Measurements from ENCODE around the gene CLN5.

GRCh38 chr13:76991432-76991795, 467 bp upstream of the CLN5 start:
- TF ChIP-seq CTCF (IDR thresholded peaks at IDR 0.05; ENCODE audit: low read depth, low read length) (no peak), EZH2phosphoT487 (IDR thresholded peaks at IDR 0.05; ENCODE audit: low read depth) (no peak)

All from OCI-LY3 (cell line).